HG02938 (cell line): Measurements from ENCODE around the gene GRIK2.

Experiments used
- ATAC-seq: cut with Tn5 transposase; IDR thresholded peaks from one replicate; pipeline ENCODE4 v1.9.1; 2021; ENCODE audit warnings: mild to moderate bottlenecking, moderate library complexity; ENCODE audit not compliant: unreplicated experiment

The GRIK2 gene

GRCh38 chr6:101770116-101770515 lies 376.6 kb downstream of the GRIK2 start:
- ATAC-seq: no peak

- ATAC-seq: no peak
Observed at GRCh38 chr6:101776919-101777350, 383.4 kb downstream of the GRIK2 start.

- no peak for ATAC-seq
Observed at GRCh38 chr6:101777646-101778045, 384.1 kb downstream of the GRIK2 start.

- ATAC-seq: no peak
Observed at GRCh38 chr6:101779051-101779844, 385.7 kb downstream of the GRIK2 start.

- no peak for ATAC-seq
Observed at GRCh38 chr6:101783287-101783686, 389.8 kb downstream of the GRIK2 start.

GRCh38 chr6:101784094-101784493 lies 390.6 kb downstream of the GRIK2 start:
- ATAC-seq: no peak

GRCh38 chr6:101799531-101799930 lies 406.0 kb downstream of the GRIK2 start:
- ATAC-seq: no peak

- no peak for ATAC-seq
Observed at GRCh38 chr6:101800598-101800997, 407.1 kb downstream of the GRIK2 start.

GRCh38 chr6:101803136-101803535 lies 409.6 kb downstream of the GRIK2 start:
- ATAC-seq: no peak

GRCh38 chr6:101806241-101806640 lies 412.7 kb downstream of the GRIK2 start:
- no peak for ATAC-seq

- ATAC-seq: no peak
Observed at GRCh38 chr6:101811108-101811507, 417.6 kb downstream of the GRIK2 start.

- ATAC-seq: no peak
Observed at GRCh38 chr6:101816716-101817115, 423.2 kb downstream of the GRIK2 start.

- no peak for ATAC-seq
Observed at GRCh38 chr6:101818051-101818450, 424.5 kb downstream of the GRIK2 start.

- ATAC-seq: no peak
Observed at GRCh38 chr6:101824551-101825345, 431.2 kb downstream of the GRIK2 start.

- ATAC-seq: no peak
Observed at GRCh38 chr6:101826269-101826668, 432.8 kb downstream of the GRIK2 start.

GRCh38 chr6:101826678-101827077 lies 433.2 kb downstream of the GRIK2 start:
- ATAC-seq: no peak

GRCh38 chr6:101830501-101831031 lies 437.1 kb downstream of the GRIK2 start:
- ATAC-seq: no peak

GRCh38 chr6:101832371-101832770 lies 438.9 kb downstream of the GRIK2 start:
- no peak for ATAC-seq

GRCh38 chr6:101840100-101840499 lies 446.6 kb downstream of the GRIK2 start:
- no peak for ATAC-seq

- ATAC-seq: peak; percentile 54
Observed at GRCh38 chr6:101845172-101845571, 451.7 kb downstream of the GRIK2 start.

GRCh38 chr6:101845621-101846020 lies 452.1 kb downstream of the GRIK2 start:
- ATAC-seq: peak; percentile 88

- no peak for ATAC-seq
Observed at GRCh38 chr6:101847690-101848089, 454.2 kb downstream of the GRIK2 start.
